ENCODE results near the gene NEMP1. TPM values are rescaled to one million over a fixed set of nuclear protein-coding genes. Genes with fewer than 3 reads are reported as not detected.
A peak's percentile ranks its signal among the peaks of the same experiment; 100 is the strongest.

NEMP1 gene
- total and polyA plus RNA-seq, 2 of the 13 experiments (the other 11 are each of a cell fraction or from before 2014, with no cell fraction given) = 11.4 to 12.9 TPM

GRCh38 chr12:57127101-57127725 is 48.6 kb upstream of the NEMP1 start (continued):
- TF ChIP-seq HOMEZ (CRISPR knock-in tag; IDR thresholded peaks at IDR 0.05; ENCODE audit: low read depth) (no peak), ZNF343 (CRISPR knock-in tag; IDR thresholded peaks at IDR 0.05) (no peak), ZNF230 (CRISPR knock-in tag; IDR thresholded peaks at IDR 0.05) (no peak), ZNF768 (CRISPR knock-in tag; IDR thresholded peaks at IDR 0.05) (no peak), RXRA (CRISPR knock-in tag; IDR thresholded peaks at IDR 0.05) (peak; percentile 67; the same call in 1 of the 2 replicates), NBN (conservative IDR thresholded peaks at IDR 0.05) (no peak), ZNF816 (CRISPR knock-in tag; IDR thresholded peaks at IDR 0.05; ENCODE audit: borderline replicate concordance) (0 out of 2 replicates have a peak, but pooled peaks have one; percentile 19), GATAD1 (CRISPR knock-in tag; IDR thresholded peaks at IDR 0.05) (0 out of 2 replicates have a peak, but pooled peaks have one; percentile 16), FLYWCH1 (CRISPR knock-in tag; IDR thresholded peaks at IDR 0.05) (no peak), ZFP62 (CRISPR knock-in tag; IDR thresholded peaks at IDR 0.05) (no peak), ZNF326 (CRISPR knock-in tag; IDR thresholded peaks at IDR 0.05; ENCODE audit: borderline replicate concordance) (no peak), JDP2 (CRISPR knock-in tag; IDR thresholded peaks at IDR 0.05; ENCODE audit: borderline replicate concordance) (no peak), SRSF9 (IDR thresholded peaks at IDR 0.05; ENCODE audit: borderline replicate concordance, insufficient read depth, low read depth, low read length, poor library complexity, severe bottlenecking) (no peak), TSC22D2 (CRISPR knock-in tag; IDR thresholded peaks at IDR 0.05; ENCODE audit: borderline replicate concordance) (no peak), FIP1L1 (IDR thresholded peaks at IDR 0.05; ENCODE audit: borderline replicate concordance, insufficient read depth, low read depth, low read length) (no peak), ZNF83 (CRISPR knock-in tag; IDR thresholded peaks at IDR 0.05; ENCODE audit: borderline replicate concordance) (no peak), ZNF597 (CRISPR knock-in tag; IDR thresholded peaks at IDR 0.05) (no peak), TFE3 (CRISPR knock-in tag; IDR thresholded peaks at IDR 0.05) (no peak), ZNF260 (CRISPR knock-in tag; IDR thresholded peaks at IDR 0.05; ENCODE audit: borderline replicate concordance, low read depth) (no peak), SAP130 (CRISPR knock-in tag; IDR thresholded peaks at IDR 0.05; ENCODE audit: low read depth) (peak; percentile 71), EZH2 (conservative IDR thresholded peaks at IDR 0.05; ENCODE audit: low read depth, low read length) (no peak), ZNF280D (CRISPR knock-in tag; IDR thresholded peaks at IDR 0.05) (no peak)

All from HepG2 (cell line).